DMS 273 (cell line): Measurements from ENCODE around the gene SC5D.
A peak's percentile ranks its signal among the peaks of the same experiment; 100 is the strongest.

Experiments used
- DNase-seq: peaks from one replicate; lab custom pipeline; 2025; ENCODE audit not compliant: unreplicated experiment; lab: John Stamatoyannopoulos, UW

Gene SC5D

DNA sequence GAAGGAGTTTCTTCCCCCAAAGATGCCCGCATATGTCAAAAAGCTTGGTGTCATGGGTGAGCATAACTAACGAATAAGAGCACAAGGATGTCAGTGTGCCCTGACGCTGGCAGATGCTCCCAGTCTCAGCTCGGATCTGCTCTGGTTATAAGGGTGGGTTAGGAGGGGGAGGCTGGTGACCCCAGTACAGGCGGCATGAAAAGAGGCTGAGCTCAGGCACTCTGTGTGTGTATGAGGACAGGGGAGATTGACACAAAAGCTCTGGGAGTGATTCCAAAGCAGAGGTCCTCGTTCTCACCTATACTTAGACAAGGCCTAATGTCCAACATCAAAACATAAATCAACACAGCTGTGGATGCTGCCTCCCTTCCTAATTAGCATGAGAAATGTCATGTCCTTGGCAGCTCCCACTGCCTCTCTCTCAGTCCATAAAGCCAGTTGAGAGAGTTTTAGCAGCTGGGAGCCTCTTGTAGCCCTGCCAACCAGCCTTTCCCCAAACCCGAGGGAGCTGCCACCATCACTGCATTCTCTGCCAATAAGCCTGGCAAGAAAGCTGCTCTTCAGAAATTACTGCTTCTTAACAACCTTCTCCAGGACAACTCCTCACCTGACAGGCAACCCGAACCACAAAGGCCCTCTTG lies 59.8 kb downstream of the SC5D start:
- DNase-seq, result peak; percentile 71

DNA sequence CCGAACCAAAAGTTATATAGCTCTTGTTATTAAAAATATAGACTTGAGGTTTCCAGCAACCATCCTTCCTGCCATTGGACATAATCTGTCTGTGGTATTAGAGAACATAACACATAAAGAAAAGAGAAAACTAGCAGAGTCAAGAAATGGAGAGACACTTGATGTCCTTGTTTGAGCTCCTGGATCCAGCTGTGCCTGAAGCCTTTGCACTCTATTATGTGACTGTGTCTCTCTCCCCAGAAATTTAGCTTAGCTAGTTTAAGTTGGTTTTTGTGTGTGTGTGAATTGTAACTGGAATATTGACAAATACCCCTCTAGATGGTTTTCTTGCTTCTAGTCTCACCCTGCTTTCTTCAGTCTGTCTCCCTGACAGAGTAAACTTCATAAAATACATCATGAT lies 61.6 kb downstream of the SC5D start:
- no peak for DNase-seq

DNA sequence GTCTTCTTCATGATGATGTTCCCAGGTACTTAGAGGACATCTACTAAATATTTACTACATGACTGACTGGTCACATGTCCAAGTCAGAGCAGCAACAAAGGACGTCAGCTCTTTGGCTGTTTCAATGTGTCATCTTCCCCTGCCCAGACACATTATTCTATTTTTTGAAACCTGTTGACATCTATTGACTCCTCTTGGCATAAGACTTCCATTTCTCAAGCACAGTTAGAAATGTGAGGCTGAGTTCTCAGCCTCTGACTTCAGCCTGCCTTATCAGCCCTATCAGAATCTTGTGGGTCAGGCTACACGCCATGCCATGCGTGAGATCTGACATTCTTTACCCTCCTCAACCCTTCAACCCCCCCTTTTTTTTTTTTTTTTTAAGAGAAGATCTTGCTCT lies 63.8 kb downstream of the SC5D start:
- DNase-seq, result no peak
